HL-60 (cell line): ENCODE measurements around the gene FGF14.
"Not testable (repeated sequence)": the region's sequence is repeated elsewhere in the genome, so short reads cannot be mapped to it uniquely, and the experiment has no call there.

Experiments
- DNase-seq, 2 experiments: peaks; one replicate each; pipeline ENCODE4 v3.0.0-alpha.2; 2010 to 2020; ENCODE audit warnings: low read depth in 1 of 2, low spot score in 1 of 2
- H3K27ac ChIP-seq: fragments of 250-450 bp; sonication (Bioruptor Pico); replicated peaks from 2 replicates; pipeline ENCODE4 v1.5.1; 2020; ENCODE audit warnings: mild to moderate bottlenecking, moderate library complexity
- H3K27me3 ChIP-seq: fragments of 250-450 bp; sonication (Bioruptor Pico); 2 replicates; pipeline ENCODE4 v1.5.1; 2021; ENCODE audit warnings: mild to moderate bottlenecking, moderate library complexity; ENCODE audit not compliant: insufficient read depth, poor library complexity, severe bottlenecking
- H3K4me3 ChIP-seq: replicated peaks from 2 replicates; pipeline ENCODE4 v1.5.1; 2011; ENCODE audit warnings: mild to moderate bottlenecking, control low read depth, low read length; ENCODE audit not compliant: insufficient read depth
- GABPA ChIP-seq: IDR thresholded peaks from 2 replicates; pipeline ENCODE4 v1.6.1; 2012; ENCODE audit warnings: low read depth
- POLR2AphosphoS5 ChIP-seq: IDR thresholded peaks from 2 replicates; pipeline ENCODE4 v1.6.1; 2012; ENCODE audit warnings: low read depth
- SPI1 ChIP-seq: IDR thresholded peaks from 2 replicates; pipeline ENCODE4 v1.6.1; 2012; ENCODE audit warnings: low read depth, mild to moderate bottlenecking, borderline replicate concordance
- TF ChIP-seq, protein P1 (sequence below): IDR thresholded peaks from one replicate; pipeline ENCODE4 v1.5.1; 2011; ENCODE audit warnings: low read length, control low read depth, inconsistent platforms; ENCODE audit not compliant: insufficient read depth
- TF ChIP-seq, protein P2 (sequence below): IDR thresholded peaks from 2 replicates; pipeline ENCODE4 v1.6.1; 2012; ENCODE audit warnings: low read depth; ENCODE audit not compliant: insufficient replicate concordance

Gene FGF14

GRCh38 chr13:102138635-102139190 is 263.1 kb downstream of the FGF14 start:
- no peaks in the 10 kb centered on the region for H3K27me3 ChIP-seq
- H3K4me3 ChIP-seq = no peak overlapping the region
- TF ChIP-seq, protein P1, sequence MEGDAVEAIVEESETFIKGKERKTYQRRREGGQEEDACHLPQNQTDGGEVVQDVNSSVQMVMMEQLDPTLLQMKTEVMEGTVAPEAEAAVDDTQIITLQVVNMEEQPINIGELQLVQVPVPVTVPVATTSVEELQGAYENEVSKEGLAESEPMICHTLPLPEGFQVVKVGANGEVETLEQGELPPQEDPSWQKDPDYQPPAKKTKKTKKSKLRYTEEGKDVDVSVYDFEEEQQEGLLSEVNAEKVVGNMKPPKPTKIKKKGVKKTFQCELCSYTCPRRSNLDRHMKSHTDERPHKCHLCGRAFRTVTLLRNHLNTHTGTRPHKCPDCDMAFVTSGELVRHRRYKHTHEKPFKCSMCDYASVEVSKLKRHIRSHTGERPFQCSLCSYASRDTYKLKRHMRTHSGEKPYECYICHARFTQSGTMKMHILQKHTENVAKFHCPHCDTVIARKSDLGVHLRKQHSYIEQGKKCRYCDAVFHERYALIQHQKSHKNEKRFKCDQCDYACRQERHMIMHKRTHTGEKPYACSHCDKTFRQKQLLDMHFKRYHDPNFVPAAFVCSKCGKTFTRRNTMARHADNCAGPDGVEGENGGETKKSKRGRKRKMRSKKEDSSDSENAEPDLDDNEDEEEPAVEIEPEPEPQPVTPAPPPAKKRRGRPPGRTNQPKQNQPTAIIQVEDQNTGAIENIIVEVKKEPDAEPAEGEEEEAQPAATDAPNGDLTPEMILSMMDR = no peak
- TF ChIP-seq, protein P2, sequence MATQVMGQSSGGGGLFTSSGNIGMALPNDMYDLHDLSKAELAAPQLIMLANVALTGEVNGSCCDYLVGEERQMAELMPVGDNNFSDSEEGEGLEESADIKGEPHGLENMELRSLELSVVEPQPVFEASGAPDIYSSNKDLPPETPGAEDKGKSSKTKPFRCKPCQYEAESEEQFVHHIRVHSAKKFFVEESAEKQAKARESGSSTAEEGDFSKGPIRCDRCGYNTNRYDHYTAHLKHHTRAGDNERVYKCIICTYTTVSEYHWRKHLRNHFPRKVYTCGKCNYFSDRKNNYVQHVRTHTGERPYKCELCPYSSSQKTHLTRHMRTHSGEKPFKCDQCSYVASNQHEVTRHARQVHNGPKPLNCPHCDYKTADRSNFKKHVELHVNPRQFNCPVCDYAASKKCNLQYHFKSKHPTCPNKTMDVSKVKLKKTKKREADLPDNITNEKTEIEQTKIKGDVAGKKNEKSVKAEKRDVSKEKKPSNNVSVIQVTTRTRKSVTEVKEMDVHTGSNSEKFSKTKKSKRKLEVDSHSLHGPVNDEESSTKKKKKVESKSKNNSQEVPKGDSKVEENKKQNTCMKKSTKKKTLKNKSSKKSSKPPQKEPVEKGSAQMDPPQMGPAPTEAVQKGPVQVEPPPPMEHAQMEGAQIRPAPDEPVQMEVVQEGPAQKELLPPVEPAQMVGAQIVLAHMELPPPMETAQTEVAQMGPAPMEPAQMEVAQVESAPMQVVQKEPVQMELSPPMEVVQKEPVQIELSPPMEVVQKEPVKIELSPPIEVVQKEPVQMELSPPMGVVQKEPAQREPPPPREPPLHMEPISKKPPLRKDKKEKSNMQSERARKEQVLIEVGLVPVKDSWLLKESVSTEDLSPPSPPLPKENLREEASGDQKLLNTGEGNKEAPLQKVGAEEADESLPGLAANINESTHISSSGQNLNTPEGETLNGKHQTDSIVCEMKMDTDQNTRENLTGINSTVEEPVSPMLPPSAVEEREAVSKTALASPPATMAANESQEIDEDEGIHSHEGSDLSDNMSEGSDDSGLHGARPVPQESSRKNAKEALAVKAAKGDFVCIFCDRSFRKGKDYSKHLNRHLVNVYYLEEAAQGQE = no peak
- TF ChIP-seq SPI1 (no peak), GABPA (no peak)
- H3K27ac ChIP-seq = no peak overlapping the region
- no peak for DNase-seq

GRCh38 chr13:102137904-102138303 is 263.9 kb downstream of the FGF14 start:
- not testable (repeated sequence) for H3K27me3 ChIP-seq, H3K27ac ChIP-seq, H3K4me3 ChIP-seq, DNase-seq

DNA sequence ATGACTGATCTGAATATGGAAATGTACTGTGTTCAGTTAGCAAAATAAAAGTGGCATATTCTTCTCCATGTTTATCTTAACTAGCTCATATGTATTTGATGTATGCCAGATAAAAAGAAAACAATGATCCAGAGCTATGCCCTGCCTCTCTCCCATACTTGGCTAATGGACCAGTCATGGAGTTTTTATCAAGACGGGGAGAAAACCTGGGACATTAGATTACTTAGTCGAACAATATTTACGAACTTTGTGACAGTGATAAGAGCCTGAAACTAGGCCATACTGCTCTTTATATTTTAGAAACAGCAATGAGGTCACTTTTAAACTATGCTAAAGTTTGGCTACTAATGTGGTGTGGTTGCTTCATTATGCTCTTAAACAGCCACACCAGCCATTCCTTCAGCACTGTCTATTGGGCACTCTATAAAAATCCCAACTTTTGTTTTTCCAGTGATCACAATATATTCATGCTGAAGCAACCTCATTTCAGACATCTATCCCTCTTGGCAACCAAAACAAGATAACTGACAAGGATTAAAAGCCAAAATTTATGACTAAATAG is 265.0 kb downstream of the FGF14 start:
- DNase-seq = no peak
- no peak overlapping the region for H3K27ac ChIP-seq
- no peak overlapping the region for H3K4me3 ChIP-seq
- TF ChIP-seq GABPA (no peak), POLR2AphosphoS5 (no peak), SPI1 (no peak)
- TF ChIP-seq, protein P1 = no peak
- TF ChIP-seq, protein P2 = no peak
- H3K27me3 ChIP-seq = no peaks in the 10 kb centered on the region

- TF ChIP-seq GABPA (no peak), SPI1 (no peak), POLR2AphosphoS5 (no peak)
- TF ChIP-seq, protein P2 = no peak
- TF ChIP-seq, protein P1 = no peak
- no peak for DNase-seq
Observed at GRCh38 chr13:102132777-102133295, 269.0 kb downstream of the FGF14 start.

More at GRCh38 chr13:102132777-102133295, 269.0 kb downstream of the FGF14 start:
- Histone ChIP-seq H3K27me3 (peaks cover 5% of the 10 kb centered on the region), H3K27ac (no peak overlapping the region), H3K4me3 (no peak overlapping the region)
